ENCODE data around the gene C1orf216. TPM values are rescaled to one million over a fixed set of nuclear protein-coding genes. Genes with fewer than 3 reads are reported as not detected.

The C1orf216 gene
- total and polyA plus RNA-seq, 10 of the 15 experiments (the other 5 are each of a cell fraction or from before 2014, with no cell fraction given) = 2.9 to 17.2 (median 11.3) TPM

DNA sequence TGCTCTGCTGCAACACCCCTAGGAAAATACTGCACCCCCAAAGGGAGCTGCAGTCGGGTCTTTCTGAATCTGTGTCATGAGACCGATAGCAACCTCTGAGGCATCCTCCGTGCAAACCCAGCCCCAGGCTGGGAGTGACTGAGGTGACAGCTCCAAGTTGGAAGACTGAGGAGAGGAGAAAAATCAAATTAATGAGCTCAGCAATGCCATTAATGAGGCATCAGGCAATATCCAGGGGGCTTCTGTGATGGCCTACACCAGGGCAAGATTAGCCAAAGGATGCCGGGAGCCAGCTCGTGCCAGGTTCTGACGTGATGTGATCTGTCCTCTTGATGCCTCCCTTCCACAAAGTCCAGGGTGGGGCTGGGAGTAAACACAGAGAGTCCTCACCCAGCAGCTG is 46.6 kb downstream of the C1orf216 start:
- no peaks in the 10 kb centered on the region for H3K36me3 ChIP-seq (ENCODE audit: control insufficient read depth in 2 of 2, insufficient read depth in 2 of 2, low read length in 1 of 2)
- ChIA-PET CTCF (no interaction called here), SMC1A (ENCODE audit: uncharacterized antibody, unreplicated experiment) (no interaction called here), POLR2A (no interaction called here), RAD21 (ENCODE audit: unreplicated experiment) (no interaction called here)
- TF ChIP-seq, protein P1, sequence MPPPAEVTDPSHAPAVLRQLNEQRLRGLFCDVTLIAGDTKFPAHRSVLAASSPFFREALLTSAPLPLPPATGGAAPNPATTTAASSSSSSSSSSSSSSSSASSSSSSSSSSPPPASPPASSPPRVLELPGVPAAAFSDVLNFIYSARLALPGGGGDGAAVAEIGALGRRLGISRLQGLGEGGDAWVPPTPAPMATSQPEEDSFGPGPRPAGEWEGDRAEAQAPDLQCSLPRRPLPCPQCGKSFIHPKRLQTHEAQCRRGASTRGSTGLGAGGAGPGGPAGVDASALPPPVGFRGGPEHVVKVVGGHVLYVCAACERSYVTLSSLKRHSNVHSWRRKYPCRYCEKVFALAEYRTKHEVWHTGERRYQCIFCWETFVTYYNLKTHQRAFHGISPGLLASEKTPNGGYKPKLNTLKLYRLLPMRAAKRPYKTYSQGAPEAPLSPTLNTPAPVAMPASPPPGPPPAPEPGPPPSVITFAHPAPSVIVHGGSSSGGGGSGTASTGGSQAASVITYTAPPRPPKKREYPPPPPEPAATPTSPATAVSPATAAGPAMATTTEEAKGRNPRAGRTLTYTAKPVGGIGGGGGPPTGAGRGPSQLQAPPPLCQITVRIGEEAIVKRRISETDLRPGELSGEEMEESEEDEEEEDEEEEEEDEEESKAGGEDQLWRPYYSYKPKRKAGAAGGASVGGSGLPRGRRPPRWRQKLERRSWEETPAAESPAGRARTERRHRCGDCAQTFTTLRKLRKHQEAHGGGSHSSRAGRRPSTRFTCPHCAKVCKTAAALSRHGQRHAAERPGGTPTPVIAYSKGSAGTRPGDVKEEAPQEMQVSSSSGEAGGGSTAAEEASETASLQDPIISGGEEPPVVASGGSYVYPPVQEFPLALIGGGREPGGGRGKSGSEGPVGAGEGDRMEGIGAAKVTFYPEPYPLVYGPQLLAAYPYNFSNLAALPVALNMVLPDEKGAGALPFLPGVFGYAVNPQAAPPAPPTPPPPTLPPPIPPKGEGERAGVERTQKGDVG (CRISPR knock-in tag; IDR thresholded peaks at IDR 0.05) = no peak
- TF ChIP-seq NRF1 (conservative IDR thresholded peaks at IDR 0.05; ENCODE audit: low read depth, low read length) (no peak), RBBP5 (conservative IDR thresholded peaks at IDR 0.05) (no peak), SUPT20H (IDR thresholded peaks at IDR 0.05; ENCODE audit: borderline replicate concordance, control insufficient read depth, low read depth, low read length) (no peak), CHD4 (IDR thresholded peaks at IDR 0.05) (no peak), CHD1 (IDR thresholded peaks at IDR 0.05; ENCODE audit: low read depth, low read length) (no peak), EGR1 (IDR thresholded peaks at IDR 0.05; ENCODE audit: borderline replicate concordance in 1 of 2, low read depth in 2 of 2, low read length in 2 of 2) (no peak), SIN3A (IDR thresholded peaks at IDR 0.05; ENCODE audit: low read depth, low read length) (no peak), KAT2A (conservative IDR thresholded peaks at IDR 0.05; ENCODE audit: control insufficient read depth, low read depth, low read length) (no peak)
- TF ChIP-seq, protein P2, sequence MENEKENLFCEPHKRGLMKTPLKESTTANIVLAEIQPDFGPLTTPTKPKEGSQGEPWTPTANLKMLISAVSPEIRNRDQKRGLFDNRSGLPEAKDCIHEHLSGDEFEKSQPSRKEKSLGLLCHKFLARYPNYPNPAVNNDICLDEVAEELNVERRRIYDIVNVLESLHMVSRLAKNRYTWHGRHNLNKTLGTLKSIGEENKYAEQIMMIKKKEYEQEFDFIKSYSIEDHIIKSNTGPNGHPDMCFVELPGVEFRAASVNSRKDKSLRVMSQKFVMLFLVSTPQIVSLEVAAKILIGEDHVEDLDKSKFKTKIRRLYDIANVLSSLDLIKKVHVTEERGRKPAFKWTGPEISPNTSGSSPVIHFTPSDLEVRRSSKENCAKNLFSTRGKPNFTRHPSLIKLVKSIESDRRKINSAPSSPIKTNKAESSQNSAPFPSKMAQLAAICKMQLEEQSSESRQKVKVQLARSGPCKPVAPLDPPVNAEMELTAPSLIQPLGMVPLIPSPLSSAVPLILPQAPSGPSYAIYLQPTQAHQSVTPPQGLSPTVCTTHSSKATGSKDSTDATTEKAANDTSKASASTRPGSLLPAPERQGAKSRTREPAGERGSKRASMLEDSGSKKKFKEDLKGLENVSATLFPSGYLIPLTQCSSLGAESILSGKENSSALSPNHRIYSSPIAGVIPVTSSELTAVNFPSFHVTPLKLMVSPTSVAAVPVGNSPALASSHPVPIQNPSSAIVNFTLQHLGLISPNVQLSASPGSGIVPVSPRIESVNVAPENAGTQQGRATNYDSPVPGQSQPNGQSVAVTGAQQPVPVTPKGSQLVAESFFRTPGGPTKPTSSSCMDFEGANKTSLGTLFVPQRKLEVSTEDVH (IDR thresholded peaks at IDR 0.05; ENCODE audit: low read depth, partially characterized antibody) = no peak
- TF ChIP-seq, protein P3, sequence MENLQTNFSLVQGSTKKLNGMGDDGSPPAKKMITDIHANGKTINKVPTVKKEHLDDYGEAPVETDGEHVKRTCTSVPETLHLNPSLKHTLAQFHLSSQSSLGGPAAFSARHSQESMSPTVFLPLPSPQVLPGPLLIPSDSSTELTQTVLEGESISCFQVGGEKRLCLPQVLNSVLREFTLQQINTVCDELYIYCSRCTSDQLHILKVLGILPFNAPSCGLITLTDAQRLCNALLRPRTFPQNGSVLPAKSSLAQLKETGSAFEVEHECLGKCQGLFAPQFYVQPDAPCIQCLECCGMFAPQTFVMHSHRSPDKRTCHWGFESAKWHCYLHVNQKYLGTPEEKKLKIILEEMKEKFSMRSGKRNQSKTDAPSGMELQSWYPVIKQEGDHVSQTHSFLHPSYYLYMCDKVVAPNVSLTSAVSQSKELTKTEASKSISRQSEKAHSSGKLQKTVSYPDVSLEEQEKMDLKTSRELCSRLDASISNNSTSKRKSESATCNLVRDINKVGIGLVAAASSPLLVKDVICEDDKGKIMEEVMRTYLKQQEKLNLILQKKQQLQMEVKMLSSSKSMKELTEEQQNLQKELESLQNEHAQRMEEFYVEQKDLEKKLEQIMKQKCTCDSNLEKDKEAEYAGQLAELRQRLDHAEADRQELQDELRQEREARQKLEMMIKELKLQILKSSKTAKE (IDR thresholded peaks at IDR 0.05; ENCODE audit: low read depth, poor library complexity, severe bottlenecking) = no peak
- TF ChIP-seq, protein P4, sequence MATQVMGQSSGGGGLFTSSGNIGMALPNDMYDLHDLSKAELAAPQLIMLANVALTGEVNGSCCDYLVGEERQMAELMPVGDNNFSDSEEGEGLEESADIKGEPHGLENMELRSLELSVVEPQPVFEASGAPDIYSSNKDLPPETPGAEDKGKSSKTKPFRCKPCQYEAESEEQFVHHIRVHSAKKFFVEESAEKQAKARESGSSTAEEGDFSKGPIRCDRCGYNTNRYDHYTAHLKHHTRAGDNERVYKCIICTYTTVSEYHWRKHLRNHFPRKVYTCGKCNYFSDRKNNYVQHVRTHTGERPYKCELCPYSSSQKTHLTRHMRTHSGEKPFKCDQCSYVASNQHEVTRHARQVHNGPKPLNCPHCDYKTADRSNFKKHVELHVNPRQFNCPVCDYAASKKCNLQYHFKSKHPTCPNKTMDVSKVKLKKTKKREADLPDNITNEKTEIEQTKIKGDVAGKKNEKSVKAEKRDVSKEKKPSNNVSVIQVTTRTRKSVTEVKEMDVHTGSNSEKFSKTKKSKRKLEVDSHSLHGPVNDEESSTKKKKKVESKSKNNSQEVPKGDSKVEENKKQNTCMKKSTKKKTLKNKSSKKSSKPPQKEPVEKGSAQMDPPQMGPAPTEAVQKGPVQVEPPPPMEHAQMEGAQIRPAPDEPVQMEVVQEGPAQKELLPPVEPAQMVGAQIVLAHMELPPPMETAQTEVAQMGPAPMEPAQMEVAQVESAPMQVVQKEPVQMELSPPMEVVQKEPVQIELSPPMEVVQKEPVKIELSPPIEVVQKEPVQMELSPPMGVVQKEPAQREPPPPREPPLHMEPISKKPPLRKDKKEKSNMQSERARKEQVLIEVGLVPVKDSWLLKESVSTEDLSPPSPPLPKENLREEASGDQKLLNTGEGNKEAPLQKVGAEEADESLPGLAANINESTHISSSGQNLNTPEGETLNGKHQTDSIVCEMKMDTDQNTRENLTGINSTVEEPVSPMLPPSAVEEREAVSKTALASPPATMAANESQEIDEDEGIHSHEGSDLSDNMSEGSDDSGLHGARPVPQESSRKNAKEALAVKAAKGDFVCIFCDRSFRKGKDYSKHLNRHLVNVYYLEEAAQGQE (IDR thresholded peaks at IDR 0.05; ENCODE audit: low read depth, low read length) = no peak
- BruUV-seq (replicated peaks) = no TSS peak
- no peak overlapping the region for H3K4me2 ChIP-seq (ENCODE audit: control insufficient read depth, insufficient read depth)
- H3K4me3 ChIP-seq = no peak overlapping the region
- 62% methylated on average over 6 of the region's 6 CpGs for WGBS (ENCODE audit: insufficient coverage, insufficient replicate concordance, low lambda C conversion rate, missing lambda C conversion rate)
- no peaks in the 10 kb centered on the region for H3K9me3 ChIP-seq (replicated peaks; ENCODE audit: control insufficient read depth, insufficient read depth, low read length)
- in situ Hi-C loops (cut with MboI) = no loop called here
- no peaks in the 10 kb centered on the region for H3K79me2 ChIP-seq (ENCODE audit: control insufficient read depth, insufficient read depth, low read length)
- H2AFZ ChIP-seq (ENCODE audit: control insufficient read depth, low read depth, low read length) = no peak overlapping the region
- intact Hi-C loops (cut with micrococcal nuclease; ENCODE audit: unreplicated experiment) = no loop called here
- FAIRE-seq = no peak
- H3K4me1 ChIP-seq (ENCODE audit: control insufficient read depth, insufficient read depth, low read length) = no peaks in the 10 kb centered on the region
- no peaks in the 10 kb centered on the region for H4K20me1 ChIP-seq (ENCODE audit: control insufficient read depth, insufficient read depth)
- H3K9ac ChIP-seq (ENCODE audit: control insufficient read depth, insufficient read depth, low read length) = no peak overlapping the region
- no peak overlapping the region for H3K27ac ChIP-seq (ENCODE audit: control insufficient read depth, insufficient read depth)
- ATAC-seq = no peak
- H3K27me3 ChIP-seq (replicated peaks in 1 of 2; ENCODE audit: control insufficient read depth in 2 of 2, insufficient read depth in 2 of 2, low read length in 1 of 2) = peaks cover 0 to 7% of the 10 kb centered on the region in 2 experiments
- DNase-seq (ENCODE audit: low read depth, low spot score) = no peak
